ENCODE measurements around the gene OR2H1.

- TF ChIP-seq, protein P1, sequence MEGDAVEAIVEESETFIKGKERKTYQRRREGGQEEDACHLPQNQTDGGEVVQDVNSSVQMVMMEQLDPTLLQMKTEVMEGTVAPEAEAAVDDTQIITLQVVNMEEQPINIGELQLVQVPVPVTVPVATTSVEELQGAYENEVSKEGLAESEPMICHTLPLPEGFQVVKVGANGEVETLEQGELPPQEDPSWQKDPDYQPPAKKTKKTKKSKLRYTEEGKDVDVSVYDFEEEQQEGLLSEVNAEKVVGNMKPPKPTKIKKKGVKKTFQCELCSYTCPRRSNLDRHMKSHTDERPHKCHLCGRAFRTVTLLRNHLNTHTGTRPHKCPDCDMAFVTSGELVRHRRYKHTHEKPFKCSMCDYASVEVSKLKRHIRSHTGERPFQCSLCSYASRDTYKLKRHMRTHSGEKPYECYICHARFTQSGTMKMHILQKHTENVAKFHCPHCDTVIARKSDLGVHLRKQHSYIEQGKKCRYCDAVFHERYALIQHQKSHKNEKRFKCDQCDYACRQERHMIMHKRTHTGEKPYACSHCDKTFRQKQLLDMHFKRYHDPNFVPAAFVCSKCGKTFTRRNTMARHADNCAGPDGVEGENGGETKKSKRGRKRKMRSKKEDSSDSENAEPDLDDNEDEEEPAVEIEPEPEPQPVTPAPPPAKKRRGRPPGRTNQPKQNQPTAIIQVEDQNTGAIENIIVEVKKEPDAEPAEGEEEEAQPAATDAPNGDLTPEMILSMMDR (IDR thresholded peaks at IDR 0.05 in 4 of 5, conservative IDR thresholded peaks at IDR 0.05 in 1 of 5), result no peak
- TF ChIP-seq POLR2A (IDR thresholded peaks at IDR 0.05), result no peak
Observed at GRCh38 chr6:29465801-29466200, 8.8 kb downstream of the OR2H1 start.

All from gastrocnemius medialis (tissue), 4 donors.